Activated T-cell treated with anti-CD3 and anti-CD28 coated beads for 48 hours (primary cell): ENCODE results near the gene SKI.

Experiments
- DNase-seq: peaks from one replicate; pipeline ENCODE4 v3.0.0-alpha.2; 2020; ENCODE audit warnings: low read depth

SKI gene

GRCh38 chr1:2194319-2194897 lies 33.7 kb upstream of the SKI start, which contains the start of gene FAAP20:
TSS of gene FAAP20 (minus strand) at chr1:2194772. CDS start at chr1:2194749, 23 bp downstream.
- DNase-seq: peak; percentile 75

DNA sequence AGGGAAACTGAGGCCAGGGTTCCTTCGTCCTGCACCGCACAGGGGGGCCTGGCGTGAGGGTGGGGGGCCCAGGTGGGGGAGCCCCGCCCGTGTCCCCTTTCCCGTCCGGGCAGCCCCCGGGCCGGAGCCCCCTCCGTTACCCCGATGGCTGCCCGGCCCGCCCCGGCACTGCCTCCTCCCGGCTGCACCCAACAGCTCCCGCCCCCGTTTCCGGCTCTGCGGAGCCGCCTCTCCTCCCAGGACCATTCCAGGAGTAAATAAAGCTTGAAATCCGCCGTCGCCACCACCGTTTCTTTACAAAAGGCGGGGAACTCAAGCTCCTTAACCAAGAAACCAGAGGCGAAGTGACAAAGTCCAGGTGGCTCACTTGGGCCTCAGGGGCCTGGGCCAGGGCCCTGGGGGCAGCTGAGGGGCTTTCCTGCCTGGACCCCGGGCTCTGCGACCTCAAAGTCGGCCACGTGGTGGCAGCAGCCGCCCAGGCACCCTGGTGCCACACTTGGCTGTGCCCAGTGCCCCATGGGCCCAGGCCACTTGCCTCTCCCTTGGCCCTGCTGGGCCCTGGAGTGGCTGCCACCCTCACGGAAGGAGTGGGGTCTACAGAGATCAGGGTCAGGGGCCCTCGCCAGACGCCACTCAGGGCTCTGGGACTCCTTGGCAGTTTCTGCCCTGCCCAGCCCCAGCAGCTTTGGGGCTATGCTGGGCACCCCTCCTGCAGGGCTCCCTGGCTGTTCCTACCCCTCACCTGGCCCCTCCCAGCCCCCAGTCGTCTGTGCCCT lies 33.0 kb upstream of the SKI start:
- DNase-seq: peak; percentile 81

DNA sequence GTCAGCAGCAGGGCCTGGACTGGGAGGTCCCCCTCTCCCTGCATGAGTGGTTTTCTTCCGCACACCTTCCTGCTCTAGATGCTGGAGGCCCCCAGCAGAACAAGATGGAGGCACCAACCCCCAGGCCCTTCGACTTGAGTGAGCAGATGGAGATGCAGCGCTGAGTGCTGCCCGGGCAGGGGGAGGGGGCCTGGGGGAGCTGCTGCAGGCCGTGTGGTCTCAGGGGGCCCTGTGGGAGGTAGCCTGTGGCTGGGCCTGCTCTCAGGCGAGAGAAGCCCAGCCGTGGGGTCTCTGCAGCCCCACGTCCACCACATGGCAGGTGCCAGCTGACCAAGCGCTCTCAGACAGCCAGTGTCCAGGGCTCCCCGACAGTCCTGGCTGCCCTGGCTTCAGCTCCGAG lies 32.3 kb upstream of the SKI start:
- DNase-seq: no peak

DNA sequence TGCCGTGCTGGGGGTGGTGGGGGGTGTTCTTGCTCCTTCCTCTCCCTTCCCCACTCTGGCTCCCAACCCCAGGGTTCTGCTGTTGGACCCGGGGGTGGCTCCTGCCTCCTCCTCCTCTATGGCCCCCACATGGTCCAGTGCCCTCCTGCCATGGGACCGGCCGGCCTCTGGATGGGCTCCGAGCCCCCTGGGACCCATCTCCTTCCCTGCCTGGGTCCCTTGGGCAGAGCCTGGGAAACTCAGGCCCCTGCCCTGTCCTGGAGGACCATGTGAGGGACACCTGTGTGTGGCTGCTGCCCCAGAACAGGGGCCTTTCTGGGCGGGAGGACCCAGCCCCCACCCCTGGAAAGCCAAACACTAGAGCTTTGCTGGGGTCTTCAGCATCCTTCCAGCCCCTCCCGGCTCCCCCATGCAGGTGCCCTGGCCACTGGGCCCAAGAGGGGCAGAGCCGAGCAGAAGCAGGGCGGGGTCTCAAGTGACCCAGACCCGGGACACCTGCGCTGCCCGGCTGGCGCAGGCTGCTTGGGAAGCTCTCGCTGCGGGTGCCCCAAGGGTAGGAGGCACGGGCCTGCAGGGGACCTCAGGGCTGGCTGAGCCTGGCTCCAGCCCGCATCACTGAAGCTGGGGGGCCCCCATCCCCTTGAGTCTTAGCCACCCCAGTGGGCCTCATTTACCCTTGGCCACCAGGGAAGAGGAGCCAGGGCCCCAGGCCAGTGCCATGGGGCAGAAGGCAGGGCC lies 31.0 kb upstream of the SKI start:
- DNase-seq: no peak

DNA sequence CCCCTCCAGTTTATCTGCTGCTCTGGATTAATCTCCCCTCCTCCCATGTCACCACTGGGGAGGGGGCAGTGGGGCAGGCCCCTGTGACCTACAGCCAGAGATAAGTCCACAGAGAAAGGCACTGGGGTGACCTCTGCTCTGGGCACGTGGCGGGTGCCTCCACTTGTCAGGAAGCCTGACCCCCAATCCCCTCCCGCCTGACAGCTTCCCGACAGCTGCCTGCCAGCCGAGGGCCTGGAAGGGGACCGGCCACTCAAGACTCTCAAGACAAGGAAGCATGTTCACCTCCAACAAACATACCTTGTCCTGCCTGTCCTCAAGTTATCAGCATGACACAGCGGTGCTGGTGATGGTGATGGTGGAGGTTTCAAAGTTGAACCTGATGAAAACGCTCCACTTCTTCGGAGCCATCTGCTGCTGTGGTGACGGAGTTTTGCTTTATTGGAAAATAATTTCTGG lies 30.4 kb upstream of the SKI start:
- no peak for DNase-seq

- no peak for DNase-seq
Observed at GRCh38 chr1:2198571-2198970, 29.5 kb upstream of the SKI start.

GRCh38 chr1:2199042-2199810 lies 28.9 kb upstream of the SKI start:
- DNase-seq: peak; percentile 79

- DNase-seq: no peak
Observed at GRCh38 chr1:2200308-2200943, 27.7 kb upstream of the SKI start.

GRCh38 chr1:2201062-2201461 lies 27.1 kb upstream of the SKI start:
- no peak for DNase-seq

GRCh38 chr1:2202008-2202575 lies 26.0 kb upstream of the SKI start:
- no peak for DNase-seq

DNA sequence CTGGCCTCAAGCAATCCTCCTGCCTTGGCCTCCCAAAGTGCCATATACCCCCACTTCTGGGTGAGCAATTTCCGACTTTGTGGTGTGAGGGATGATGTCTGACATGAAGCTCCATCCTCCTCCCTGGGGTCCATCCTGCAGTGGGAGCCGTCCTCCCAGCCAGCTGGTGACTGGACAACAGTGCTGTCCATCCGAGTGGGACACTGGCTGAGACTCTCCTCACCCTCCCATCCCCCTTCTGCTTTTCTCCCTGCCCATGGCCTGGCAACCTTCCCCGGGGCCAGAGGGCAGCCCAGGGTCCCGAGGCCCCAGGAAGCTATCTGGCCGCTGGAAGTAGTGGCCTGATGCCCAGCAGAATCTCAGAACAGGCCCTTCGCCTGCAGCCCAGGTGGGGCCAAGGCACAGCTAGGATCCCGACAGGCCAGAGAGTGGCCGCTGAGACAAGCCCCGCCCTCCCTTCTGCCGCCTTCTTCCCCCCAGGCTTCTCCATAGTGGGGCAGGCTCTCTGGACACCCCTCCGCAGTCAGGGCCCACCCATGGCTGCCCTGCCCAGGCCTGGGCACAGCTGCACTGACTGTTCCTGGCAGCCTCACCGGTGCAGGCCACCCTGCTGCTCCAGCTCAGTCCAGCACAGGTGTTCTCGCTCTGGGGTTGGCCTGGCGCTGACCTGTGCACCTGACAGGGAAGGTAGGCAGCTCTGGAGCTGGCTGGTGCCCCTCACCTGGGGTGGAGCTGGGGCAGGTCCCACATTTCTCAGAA lies 25.1 kb upstream of the SKI start:
- no peak for DNase-seq

DNA sequence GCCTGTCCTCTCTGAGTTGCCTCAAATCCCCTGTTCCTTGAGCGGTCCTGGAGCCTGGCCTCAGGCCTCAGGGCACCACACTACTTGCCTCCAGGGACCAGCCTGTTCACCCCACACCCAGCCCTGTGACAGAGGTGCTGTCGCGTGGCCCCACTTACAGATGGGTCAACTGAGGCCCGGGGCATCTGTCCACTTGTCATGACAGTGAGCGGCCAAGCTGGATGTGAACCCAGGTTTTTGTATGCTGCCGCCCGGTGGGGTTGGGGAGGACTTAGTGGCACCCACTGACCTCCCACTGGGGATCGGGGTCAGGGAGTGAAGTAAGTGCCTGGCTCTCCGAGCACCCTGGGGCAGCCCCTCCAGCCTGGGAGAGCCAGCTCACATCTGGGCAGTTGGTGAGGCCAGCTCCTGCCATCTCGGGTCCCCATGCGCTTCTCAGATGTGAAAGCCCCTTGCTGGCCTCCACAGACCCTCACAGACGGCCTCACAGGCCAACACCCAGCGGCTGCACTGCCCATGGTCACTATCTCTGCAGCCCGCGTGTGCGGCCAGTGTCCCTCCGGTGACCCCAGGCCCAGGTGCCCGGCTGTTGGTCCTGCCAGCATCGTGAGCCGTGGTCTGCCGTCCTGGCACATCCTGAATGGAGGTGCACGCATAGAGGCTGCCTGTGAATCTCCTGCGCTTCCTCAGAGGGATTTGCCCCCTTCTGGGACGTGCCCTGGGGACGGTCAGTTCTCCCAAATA lies 24.3 kb upstream of the SKI start:
- DNase-seq: no peak

DNA sequence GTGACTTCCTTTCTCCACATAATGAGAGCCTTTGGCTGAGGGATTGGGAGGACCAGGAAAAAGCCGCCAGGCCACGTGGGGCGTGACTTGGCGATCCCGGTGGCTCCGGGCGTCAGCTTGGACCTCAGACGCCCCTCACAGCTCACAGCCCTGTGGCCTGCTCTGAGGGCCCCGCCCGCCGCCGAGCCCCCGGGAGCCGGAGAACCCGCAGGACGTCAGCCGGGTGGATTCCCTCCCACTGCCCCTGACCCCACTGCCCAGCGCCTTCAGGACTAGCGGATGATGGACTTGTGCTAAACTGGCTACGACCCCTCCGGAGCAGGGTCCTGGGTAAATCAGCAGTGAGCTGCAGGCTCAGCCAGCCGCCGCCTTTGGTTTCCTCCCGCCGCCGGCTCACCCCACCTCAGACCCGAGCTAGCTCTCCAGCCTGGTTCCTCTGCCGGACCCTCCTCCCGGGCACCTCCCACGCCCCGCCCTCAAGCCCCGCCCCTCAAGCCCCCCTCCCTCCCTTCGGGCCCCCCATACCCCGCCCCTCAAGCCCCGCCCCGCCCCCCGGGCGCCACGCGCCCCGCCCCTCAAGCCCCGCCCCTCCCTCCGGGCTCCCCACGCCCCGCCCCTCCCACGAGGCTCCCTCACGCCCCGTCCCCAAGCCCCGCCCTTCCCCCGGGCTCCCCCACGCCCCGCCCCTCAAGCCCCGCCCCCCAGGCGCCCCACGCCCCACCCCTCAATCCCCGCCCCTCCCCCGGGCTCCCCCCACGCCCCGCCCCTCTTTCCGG lies 23.5 kb upstream of the SKI start:
- DNase-seq: no peak

DNA sequence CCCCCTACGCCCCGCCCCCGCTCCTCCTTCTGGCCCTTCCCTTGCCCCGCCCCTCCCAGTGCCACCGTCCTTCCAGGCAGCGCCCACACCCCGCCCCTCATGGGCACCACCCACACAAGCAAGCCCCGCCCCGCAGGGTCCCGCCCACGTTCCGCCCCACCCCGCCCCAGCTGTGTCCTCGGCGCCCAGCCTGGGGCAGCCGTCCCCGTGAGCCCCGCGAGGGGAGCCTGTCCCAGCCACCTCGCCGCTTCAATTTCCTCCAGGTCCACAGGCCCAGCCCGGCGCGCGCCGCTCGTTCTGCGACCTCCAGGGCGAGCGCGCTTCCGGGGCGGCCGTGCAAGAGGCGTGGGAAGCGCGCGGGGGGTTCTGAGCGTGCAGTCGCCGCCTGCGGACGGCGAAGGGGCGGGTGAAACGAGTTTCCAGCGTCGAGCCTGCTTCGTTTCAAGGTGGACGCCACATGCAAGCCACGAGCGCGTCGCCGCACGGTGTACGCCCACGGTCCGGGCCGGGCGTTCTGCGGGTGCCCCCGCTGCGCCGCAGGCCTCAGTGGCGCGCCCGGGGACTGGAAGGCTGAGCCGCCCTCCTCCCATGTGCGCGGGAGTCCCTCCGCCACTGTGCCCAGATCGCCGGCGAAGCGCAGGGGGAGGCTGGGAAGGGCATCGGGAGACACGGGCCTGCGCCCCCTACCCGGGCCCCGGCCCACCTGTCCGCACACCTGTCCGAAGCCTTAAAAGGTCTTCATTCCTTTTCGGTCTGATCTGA lies 22.7 kb upstream of the SKI start:
- peak; percentile 83 for DNase-seq

GRCh38 chr1:2206813-2207487 lies 21.2 kb upstream of the SKI start:
- no peak for DNase-seq

GRCh38 chr1:2208309-2209239 lies 19.5 kb upstream of the SKI start:
- no peak for DNase-seq
